Karpas-422 (cell line): ENCODE measurements around the gene SERTM2. TPM values are rescaled to one million over a fixed set of nuclear protein-coding genes. Genes with fewer than 3 reads are reported as not detected.
A peak's percentile ranks its signal among the peaks of the same experiment; 100 is the strongest.

Experiments
- DNase-seq: peaks from one replicate; pipeline ENCODE4 v3.0.0-alpha.2; 2015
- H2AFZ ChIP-seq: fragments of 200-600 bp; sonication (generic); 2 replicates; pipeline ENCODE4 v1.6.1; 2014; ENCODE audit warnings: antibody characterized with exemption, low read length, mixed read lengths
- H3K27ac ChIP-seq: fragments of 200-600 bp; sonication (generic); 2 replicates; pipeline ENCODE4 v1.5.1; 2014; ENCODE audit warnings: mild to moderate bottlenecking, low read length, moderate library complexity
- H3K27me3 ChIP-seq: fragments of 200-600 bp; sonication (generic); 2 replicates; pipeline ENCODE4 v1.6.1; 2014; ENCODE audit warnings: low read length, mixed read lengths
- H3K36me3 ChIP-seq: fragments of 200-600 bp; sonication (generic); 2 replicates; pipeline ENCODE4 v1.6.1; 2014; ENCODE audit warnings: low read length, mixed read lengths; ENCODE audit not compliant: insufficient read depth
- H3K4me1 ChIP-seq: fragments of 200-600 bp; sonication (generic); 2 replicates; pipeline ENCODE4 v1.6.1; 2014; ENCODE audit warnings: mild to moderate bottlenecking, low read length, mixed read lengths
- H3K4me2 ChIP-seq: fragments of 200-600 bp; sonication (generic); 2 replicates; pipeline ENCODE4 v1.6.1; 2014; ENCODE audit warnings: low read length, low read depth, mild to moderate bottlenecking; ENCODE audit not compliant: poor library complexity, severe bottlenecking
- H3K4me3 ChIP-seq: fragments of 200-600 bp; sonication (generic); 2 replicates; pipeline ENCODE4 v1.5.1; 2014; ENCODE audit warnings: mild to moderate bottlenecking, antibody characterized with exemption, low read length, mixed read lengths
- H3K79me2 ChIP-seq: fragments of 200-600 bp; sonication (generic); 2 replicates; pipeline ENCODE4 v1.6.1; 2014; ENCODE audit warnings: mild to moderate bottlenecking, low read length, mixed read lengths
- H3K9ac ChIP-seq: fragments of 200-600 bp; sonication (generic); 2 replicates; pipeline ENCODE4 v1.6.0; 2014; ENCODE audit warnings: low read length
- H3K9me2 ChIP-seq: fragments of 200-600 bp; sonication (generic), shearing (Covaris generic); replicated peaks from 2 replicates; pipeline ENCODE4 v1.6.0; 2014; ENCODE audit warnings: mild to moderate bottlenecking, low read length, moderate library complexity; ENCODE audit not compliant: insufficient read depth
- H3K9me3 ChIP-seq: fragments of 300-700, 200-600 bp; sonication (generic); 2 replicates; pipeline ENCODE4 v1.6.1; 2014; ENCODE audit warnings: low read length, mixed read lengths
- H4K20me1 ChIP-seq: fragments of 200-600 bp; sonication (generic); 2 replicates; pipeline ENCODE4 v1.6.1; 2014; ENCODE audit warnings: mild to moderate bottlenecking, antibody characterized with exemption, low read length, low read depth; ENCODE audit not compliant: insufficient read depth
- total RNA-seq: library from RNA; depleted of rRNA; stranded (reverse); fragments of >200 nt; shearing (Covaris generic); gene quantifications from 2 replicates; pipeline ENCODE4 v1.2.3, GENCODE V29; 2014; ENCODE audit warnings: low replicate concordance; rRNA removed

The SERTM2 gene
- total RNA-seq = not detected in 2 replicates

DNA sequence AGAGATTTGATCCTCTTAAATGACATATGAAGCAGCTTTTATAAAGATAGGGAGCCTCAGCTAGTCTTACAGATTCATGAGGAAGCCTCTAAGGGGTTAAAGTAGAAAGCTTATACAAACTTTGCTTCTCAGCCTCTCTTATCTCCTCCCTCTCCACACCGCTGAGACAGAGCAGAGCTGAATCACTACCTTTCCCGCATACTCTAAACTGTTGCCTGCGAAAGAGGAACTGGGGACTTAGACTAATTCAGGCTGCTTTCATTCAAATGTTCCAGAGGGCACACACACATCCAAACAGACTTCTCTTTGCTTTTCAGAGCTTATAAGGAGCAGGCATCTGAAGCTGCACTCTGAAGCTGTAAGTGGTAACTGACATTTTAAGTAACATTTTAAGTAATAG lies at the start of gene SERTM2:
SERTM2 (plus strand) TSS at position 169 of the 400 bp plus-strand sequence. CDS start 7,213 bp downstream, outside the sequence.
- Histone ChIP-seq H3K9me2 (no peaks in the 10 kb centered on the region), H3K4me2 (no peak within 1 kb of the TSS), H3K27me3 (no peaks in the 10 kb centered on the region), H4K20me1 (no peaks in the 10 kb centered on the region), H3K36me3 (no peaks in the 10 kb centered on the region), H3K9ac (no peak within 1 kb of the TSS), H3K27ac (no peak within 1 kb of the TSS), H3K4me3 (no peak within 1 kb of the TSS), H2AFZ (no peak within 1 kb of the TSS), H3K79me2 (no peaks in the 10 kb centered on the region), H3K9me3 (no peaks in the 10 kb centered on the region), H3K4me1 (no peaks in the 10 kb centered on the region)
- peak; percentile 43 for DNase-seq

DNA sequence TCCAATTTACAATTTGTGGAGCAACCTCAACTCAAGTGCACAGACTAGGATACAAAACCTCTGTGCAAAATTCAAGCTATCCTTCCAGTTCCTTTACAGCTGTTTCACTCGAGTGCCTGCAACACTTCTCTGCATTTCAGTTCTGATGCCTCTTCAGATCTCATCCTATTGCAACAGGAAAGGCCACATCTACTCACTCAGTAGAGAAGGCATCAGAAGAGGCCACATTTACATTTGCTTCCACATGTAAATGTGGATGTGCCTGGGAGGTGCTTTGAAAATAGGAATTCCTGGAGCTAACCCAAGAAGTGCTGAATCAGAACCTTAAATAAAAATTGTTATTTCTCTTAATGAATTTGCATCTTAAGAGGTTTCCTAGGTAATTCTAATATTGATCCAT lies 45.8 kb upstream of the SERTM2 start:
- H3K9me2 ChIP-seq = no peaks in the 10 kb centered on the region
- H3K4me1 ChIP-seq = no peaks in the 10 kb centered on the region
- H3K9ac ChIP-seq = no peak overlapping the region
- no peak overlapping the region for H3K4me2 ChIP-seq
- H3K79me2 ChIP-seq = no peaks in the 10 kb centered on the region
- H2AFZ ChIP-seq = no peak overlapping the region
- no peaks in the 10 kb centered on the region for H3K36me3 ChIP-seq
- no peak for DNase-seq
- H4K20me1 ChIP-seq = no peaks in the 10 kb centered on the region
- no peaks in the 10 kb centered on the region for H3K27me3 ChIP-seq
- H3K4me3 ChIP-seq = no peak overlapping the region
- H3K9me3 ChIP-seq = no peaks in the 10 kb centered on the region
- H3K27ac ChIP-seq = no peak overlapping the region

DNA sequence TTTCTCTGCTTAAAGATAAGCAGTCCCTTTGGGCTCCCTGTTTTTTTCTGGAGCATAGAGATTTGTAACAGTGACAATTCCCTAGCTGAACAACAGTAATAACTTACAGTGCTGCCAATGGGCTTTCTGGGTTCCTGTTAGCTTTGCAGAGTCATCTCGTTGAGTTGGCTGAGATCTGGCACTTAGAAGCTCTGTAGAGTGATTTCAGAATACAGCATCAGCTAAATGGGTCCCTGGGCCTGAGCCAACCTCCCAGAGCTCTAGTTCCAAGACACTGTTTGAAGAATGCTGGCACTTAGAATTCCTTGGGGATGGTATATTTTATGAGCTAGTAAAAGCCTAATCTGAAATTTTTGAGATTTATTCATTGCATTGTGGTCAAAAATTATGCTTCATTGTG lies 43.5 kb upstream of the SERTM2 start:
- DNase-seq = no peak
- Histone ChIP-seq H3K4me1 (no peaks in the 10 kb centered on the region), H3K9ac (no peak overlapping the region), H3K4me2 (no peak overlapping the region), H3K79me2 (no peaks in the 10 kb centered on the region), H3K9me3 (no peaks in the 10 kb centered on the region), H3K36me3 (no peaks in the 10 kb centered on the region), H4K20me1 (no peaks in the 10 kb centered on the region), H3K27ac (no peak overlapping the region), H3K4me3 (no peak overlapping the region), H2AFZ (no peak overlapping the region), H3K9me2 (no peaks in the 10 kb centered on the region), H3K27me3 (no peaks in the 10 kb centered on the region)

DNA sequence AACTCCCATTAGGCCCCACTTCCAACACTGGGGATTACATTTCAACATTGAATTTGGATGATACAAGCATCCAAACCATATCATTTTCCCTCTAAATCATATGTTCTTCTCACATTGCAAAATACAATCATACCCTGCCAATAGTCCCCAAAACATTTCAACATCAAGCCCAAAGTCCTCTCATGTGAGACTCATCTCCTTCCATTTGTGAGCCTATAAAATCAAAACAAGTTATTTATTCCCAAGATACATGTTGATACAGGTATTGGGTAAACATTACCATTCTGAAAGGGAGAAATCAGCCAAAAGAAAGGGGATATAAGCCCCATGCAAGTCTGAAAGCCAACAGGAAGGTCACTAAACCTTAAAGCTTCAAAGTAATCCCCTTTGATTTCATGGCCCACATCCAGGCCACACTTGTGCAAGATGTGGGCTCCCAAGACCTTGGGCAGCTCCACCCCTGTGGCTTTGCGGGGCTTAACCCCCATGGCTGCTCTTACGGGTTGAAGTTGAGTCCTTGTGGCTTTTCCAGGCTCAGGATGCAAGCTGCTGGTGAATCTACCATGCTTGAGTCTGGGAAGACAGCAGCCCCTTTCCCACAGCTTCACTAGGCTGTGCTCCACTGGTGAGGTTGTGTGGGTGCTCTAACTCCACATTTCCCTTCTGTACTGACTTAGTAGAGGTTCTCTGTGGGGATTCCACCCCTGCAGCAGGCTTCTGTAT lies 40.6 kb upstream of the SERTM2 start:
- Histone ChIP-seq H3K9me2 (no peaks in the 10 kb centered on the region), H3K4me1 (no peaks in the 10 kb centered on the region), H3K4me3 (no peak overlapping the region), H2AFZ (no peak overlapping the region), H3K27ac (no peak overlapping the region), H3K9ac (no peak overlapping the region), H3K79me2 (no peaks in the 10 kb centered on the region), H3K9me3 (no peaks in the 10 kb centered on the region), H4K20me1 (no peaks in the 10 kb centered on the region), H3K27me3 (no peaks in the 10 kb centered on the region; the same call in 1 of the 2 replicates), H3K36me3 (no peaks in the 10 kb centered on the region), H3K4me2 (no peak overlapping the region)
- no peak for DNase-seq

DNA sequence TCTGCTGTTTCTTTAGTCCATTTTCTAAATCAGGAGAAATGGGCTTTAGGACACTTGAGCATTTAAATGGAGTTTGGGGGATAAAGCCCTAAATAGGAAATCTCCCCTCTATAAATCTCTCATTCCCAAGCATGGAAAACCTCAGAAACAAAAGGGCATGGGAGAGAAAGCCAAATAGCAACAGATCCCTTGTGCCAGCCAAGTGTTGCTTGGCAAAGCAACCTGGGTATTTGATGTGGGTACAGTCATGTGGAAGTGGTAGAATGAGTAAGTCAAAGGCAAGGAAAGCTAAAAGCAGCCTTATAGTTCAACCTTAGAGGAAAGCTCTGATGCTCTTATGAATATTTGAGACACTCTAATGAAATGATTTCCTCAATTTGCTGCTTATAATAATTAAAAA lies 29.5 kb upstream of the SERTM2 start:
- no peak overlapping the region for H3K9ac ChIP-seq
- H3K27ac ChIP-seq = no peak overlapping the region
- H3K9me2 ChIP-seq = no peaks in the 10 kb centered on the region
- DNase-seq = no peak
- H2AFZ ChIP-seq = no peak overlapping the region
- H3K4me1 ChIP-seq = no peaks in the 10 kb centered on the region
- H3K36me3 ChIP-seq = no peaks in the 10 kb centered on the region
- no peaks in the 10 kb centered on the region for H3K9me3 ChIP-seq
- H3K79me2 ChIP-seq = no peaks in the 10 kb centered on the region
- H3K4me2 ChIP-seq = no peak overlapping the region
- no peak overlapping the region for H3K4me3 ChIP-seq
- H3K27me3 ChIP-seq = no peaks in the 10 kb centered on the region
- no peaks in the 10 kb centered on the region for H4K20me1 ChIP-seq

DNA sequence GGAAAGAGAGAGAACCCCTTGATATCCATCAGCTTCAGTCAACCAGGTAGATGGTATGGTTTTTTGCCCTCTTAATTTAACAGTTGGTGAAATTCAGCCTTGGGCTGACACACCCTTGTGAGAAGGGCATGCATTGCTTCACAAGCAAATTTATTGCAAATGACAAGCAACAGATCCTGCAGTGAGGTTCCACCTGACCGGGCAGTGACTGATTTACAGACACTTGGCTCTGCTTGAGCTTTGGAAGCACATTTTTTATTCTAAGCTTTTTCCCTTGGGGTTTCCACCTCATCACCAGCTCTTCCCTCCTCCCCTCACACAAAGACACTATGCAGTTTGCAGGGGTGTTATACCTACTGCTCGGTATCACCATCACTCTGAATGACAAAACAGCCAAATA lies 28.3 kb upstream of the SERTM2 start:
- Histone ChIP-seq H3K36me3 (no peaks in the 10 kb centered on the region), H3K4me1 (no peaks in the 10 kb centered on the region), H3K4me2 (no peak overlapping the region), H3K27ac (no peak overlapping the region), H3K4me3 (no peak overlapping the region), H3K9ac (no peak overlapping the region), H3K27me3 (no peaks in the 10 kb centered on the region), H3K79me2 (no peaks in the 10 kb centered on the region), H4K20me1 (no peaks in the 10 kb centered on the region), H2AFZ (no peak overlapping the region), H3K9me2 (no peaks in the 10 kb centered on the region), H3K9me3 (no peaks in the 10 kb centered on the region)
- no peak for DNase-seq

DNA sequence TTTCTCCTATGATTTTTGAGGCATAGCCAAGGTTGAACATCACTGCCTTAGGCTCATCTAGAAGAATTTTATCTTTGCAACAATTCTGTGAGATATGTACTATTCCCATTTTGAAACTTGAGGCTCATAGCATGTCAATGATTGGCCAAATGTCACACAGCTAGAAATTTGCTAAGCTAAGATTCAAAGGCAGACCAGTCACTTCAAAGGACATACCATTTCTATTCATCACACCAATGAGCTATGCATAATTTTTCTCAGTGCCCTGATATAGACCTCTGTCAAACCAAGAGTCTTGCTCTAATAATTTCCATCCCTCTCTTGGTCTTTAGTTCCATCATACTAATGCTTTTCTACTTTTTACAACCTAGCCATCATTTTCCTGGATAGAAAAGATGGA lies 27.6 kb upstream of the SERTM2 start:
- no peaks in the 10 kb centered on the region for H3K79me2 ChIP-seq
- H3K27me3 ChIP-seq = no peaks in the 10 kb centered on the region
- H3K27ac ChIP-seq = no peak overlapping the region
- no peaks in the 10 kb centered on the region for H3K4me1 ChIP-seq
- H2AFZ ChIP-seq = no peak overlapping the region
- no peak for DNase-seq
- H3K9me2 ChIP-seq = no peaks in the 10 kb centered on the region
- no peaks in the 10 kb centered on the region for H4K20me1 ChIP-seq
- H3K36me3 ChIP-seq = no peaks in the 10 kb centered on the region
- no peak overlapping the region for H3K4me3 ChIP-seq
- no peaks in the 10 kb centered on the region for H3K9me3 ChIP-seq
- no peak overlapping the region for H3K9ac ChIP-seq
- H3K4me2 ChIP-seq = no peak overlapping the region

DNA sequence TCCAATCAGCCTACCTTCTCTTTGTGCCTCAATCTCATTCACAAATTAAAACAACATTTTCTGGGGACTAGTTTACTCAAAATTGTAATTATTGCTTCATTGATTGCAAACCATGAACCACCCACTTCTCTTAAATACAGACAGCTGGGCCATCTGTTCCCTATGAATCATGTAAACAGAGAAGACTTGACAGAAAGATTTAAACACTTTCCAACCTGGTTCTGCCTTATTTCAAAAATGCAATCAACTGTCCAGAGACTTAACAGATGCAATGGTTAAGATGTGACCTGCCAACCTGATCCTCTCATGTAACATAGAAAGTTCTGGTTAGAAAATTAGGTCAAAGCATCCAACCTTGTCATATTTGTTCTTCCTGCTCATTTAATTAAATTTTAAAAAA lies 20.8 kb upstream of the SERTM2 start:
- Histone ChIP-seq H2AFZ (no peak overlapping the region), H3K9me3 (no peaks in the 10 kb centered on the region), H4K20me1 (no peaks in the 10 kb centered on the region), H3K79me2 (no peaks in the 10 kb centered on the region), H3K27me3 (no peaks in the 10 kb centered on the region), H3K9ac (no peak overlapping the region), H3K36me3 (no peaks in the 10 kb centered on the region), H3K4me2 (no peak overlapping the region), H3K4me3 (no peak overlapping the region), H3K4me1 (no peaks in the 10 kb centered on the region), H3K27ac (no peak overlapping the region), H3K9me2 (no peaks in the 10 kb centered on the region)
- no peak for DNase-seq
